Stimulated activated CD8-positive, alpha-beta memory T cell treated with anti-CD3 and anti-CD28 coated beads, Interleukin-12 subunit alpha, Interleukin-12 subunit beta, amount 100 ng/mL, for 24 hours (primary cell): Measurements from ENCODE around the gene ERVK3-1.

Experiments used
- DNase-seq: peaks from one replicate; pipeline ENCODE4 v3.0.0-alpha.2; 2020; ENCODE audit errors: extremely low read depth

The ERVK3-1 gene

GRCh38 chr19:58364146-58364545 is 59.0 kb downstream of the ERVK3-1 start:
- DNase-seq = no peak
